NCI-H748 (cell line): ENCODE data around the gene FAM53B.
A peak's percentile ranks its signal among the peaks of the same experiment; 100 is the strongest.

Source experiments
- DNase-seq: peaks from one replicate; lab custom pipeline; 2025; ENCODE audit not compliant: unreplicated experiment; lab: John Stamatoyannopoulos, UW

FAM53B gene

DNA sequence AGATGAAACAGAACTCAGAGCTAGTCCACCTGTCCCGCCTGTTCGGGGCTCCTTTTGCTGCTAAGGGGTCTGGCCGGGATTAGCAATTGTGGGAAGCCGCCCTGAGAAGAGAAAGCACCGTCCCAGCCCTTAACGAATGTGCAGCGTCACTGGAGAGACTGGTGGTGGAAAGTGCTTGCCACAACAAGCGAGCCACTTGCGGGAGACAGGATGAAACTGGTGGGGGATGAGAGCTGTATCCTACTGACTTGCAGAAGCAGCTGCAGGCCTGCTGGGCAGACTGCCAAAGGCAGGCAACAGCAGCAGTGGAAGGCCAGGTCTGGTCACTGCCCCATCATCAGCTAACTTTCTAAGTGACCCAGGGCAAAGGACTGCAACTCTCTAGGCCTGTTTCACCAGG, 95.4 kb downstream of the FAM53B start:
- DNase-seq, result peak; percentile 62

DNA sequence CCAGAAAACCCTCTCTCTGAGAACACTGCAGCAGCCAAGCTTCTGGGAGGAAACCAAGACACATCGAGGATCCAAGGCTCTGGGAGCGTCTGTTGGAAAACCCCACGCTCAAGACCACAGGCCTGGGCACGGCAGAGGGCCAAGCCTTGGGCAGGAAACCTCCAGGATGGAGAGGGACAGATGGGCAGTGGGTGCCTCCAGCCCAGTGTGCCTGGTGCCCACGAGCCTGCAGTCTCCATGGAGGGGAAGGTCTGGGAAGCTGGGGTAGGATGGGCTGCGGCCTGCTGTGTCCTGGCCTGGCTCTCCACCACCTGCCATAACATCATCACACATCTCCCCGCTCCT, 96.1 kb downstream of the FAM53B start:
- no peak for DNase-seq

DNA sequence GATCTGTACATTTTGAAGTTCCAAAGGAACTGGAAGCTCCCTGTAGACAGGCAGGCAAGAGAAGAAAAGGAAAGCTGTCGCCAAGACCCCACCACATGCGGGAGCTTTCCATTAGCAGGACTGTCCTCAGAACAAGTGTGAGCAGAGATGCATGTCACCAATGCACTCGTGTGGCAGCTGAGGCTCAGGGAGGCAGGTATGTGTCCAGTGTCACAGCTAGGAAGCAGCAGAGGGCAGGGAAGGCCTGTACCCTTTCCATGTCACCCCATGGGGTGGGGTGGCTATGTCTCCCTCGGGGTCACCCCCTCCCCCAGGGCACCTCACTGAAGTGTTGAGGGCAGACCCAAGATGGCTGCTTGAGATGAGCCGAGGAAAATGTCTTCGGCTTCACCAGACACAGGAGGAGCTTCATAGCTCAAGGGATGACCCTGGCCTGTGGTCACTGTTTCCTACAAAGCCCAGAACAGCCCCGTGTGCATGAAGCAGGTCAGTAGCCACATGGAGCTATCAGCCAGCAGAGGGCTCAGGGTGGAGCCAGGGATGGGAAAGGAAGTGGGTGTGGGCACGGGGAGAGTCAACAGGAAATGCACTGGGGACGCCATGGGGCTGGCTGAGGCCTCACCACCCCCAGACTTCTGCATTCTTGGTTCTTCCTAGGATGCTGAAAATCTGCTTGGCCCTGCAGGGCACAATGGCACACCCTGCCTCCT, 96.6 kb downstream of the FAM53B start:
- DNase-seq, result peak; percentile 16

GRCh38 chr10:124646483-124647352, 97.5 kb downstream of the FAM53B start:
- DNase-seq, result no peak

GRCh38 chr10:124645467-124646095, 98.6 kb downstream of the FAM53B start:
- no peak for DNase-seq

DNA sequence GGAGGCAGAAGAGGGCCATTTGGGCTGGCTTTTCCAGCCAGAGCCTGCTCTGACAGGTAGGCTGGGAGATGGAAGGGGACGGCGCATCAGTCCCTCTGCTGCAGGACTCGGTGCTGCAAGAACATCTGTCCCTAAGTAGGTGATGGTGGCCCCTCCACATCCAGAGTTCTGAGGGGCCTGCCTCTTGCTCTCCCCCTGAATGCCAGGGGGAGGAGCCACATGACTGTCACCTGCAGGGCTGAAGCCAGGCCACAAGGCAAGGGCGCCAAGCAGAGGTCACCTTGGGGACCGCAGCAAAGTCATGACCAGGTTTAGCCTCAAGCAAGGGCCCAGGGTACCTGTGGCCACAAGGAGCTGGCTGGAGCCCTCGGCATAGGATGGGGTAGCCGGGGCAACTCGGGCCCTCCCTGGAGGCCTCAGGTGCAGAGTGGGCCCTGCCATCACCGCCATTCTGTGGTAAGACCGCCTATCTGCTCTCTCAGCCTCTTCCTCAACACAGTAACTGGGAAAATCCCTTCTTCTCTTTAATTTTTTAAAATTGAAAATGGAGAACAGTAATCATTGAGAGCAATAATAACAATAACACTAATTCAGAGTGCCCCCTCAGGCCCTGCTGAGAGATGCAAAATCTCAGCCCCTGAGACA, 99.3 kb downstream of the FAM53B start:
- no peak for DNase-seq

GRCh38 chr10:124644236-124644635, 99.9 kb downstream of the FAM53B start:
- no peak for DNase-seq

GRCh38 chr10:124643330-124644009, 100.7 kb downstream of the FAM53B start:
- DNase-seq, result no peak

- no peak for DNase-seq
These were observed 102.0 kb downstream of the FAM53B start for GRCh38 chr10:124642088-124642710.

DNA sequence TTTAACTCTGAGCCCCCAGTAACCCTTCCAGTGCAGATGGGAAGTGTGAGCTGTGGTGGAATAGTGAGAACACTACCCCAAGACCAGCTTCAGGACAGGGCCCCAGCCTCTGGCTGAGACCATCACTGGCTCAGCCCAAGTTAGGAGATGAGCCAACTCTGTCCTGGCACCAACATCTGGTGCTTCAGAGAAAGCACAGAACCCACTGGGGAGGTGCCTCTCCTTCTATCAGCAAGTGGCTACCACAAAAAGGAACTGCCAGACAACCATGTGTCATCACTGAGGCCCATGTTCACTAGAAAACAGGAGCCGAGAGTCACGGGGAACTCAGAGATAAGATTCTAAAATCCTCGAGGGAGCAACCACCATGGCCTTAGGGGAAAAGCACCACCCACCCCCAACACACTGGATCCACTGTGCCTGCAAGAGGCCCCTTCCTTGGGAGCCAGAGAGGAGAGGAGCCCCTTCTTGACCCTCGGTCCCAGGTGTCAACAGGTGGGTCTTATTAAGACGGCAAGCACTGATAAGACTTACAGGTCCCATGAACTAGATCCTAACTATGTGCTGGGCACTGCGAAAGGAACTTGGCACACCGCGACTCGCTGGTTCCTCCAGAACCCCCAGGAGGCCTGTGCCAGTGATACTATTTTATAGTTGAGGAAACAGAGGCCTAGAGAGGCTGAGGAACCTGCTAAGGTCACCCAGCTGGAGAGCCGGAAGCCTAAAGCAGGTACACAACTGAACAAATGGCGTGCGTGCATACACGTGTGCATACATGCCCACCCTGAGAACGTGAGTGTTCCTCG, 102.7 kb downstream of the FAM53B start:
- no peak for DNase-seq

- no peak for DNase-seq
These were observed 103.5 kb downstream of the FAM53B start for GRCh38 chr10:124640538-124641231.

GRCh38 chr10:124640056-124640455, 104.1 kb downstream of the FAM53B start:
- no peak for DNase-seq

GRCh38 chr10:124639646-124640045, 104.5 kb downstream of the FAM53B start:
- DNase-seq, result no peak

GRCh38 chr10:124639206-124639605, 105.0 kb downstream of the FAM53B start:
- DNase-seq, result no peak

GRCh38 chr10:124637746-124638145, 106.4 kb downstream of the FAM53B start:
- DNase-seq, result no peak

DNA sequence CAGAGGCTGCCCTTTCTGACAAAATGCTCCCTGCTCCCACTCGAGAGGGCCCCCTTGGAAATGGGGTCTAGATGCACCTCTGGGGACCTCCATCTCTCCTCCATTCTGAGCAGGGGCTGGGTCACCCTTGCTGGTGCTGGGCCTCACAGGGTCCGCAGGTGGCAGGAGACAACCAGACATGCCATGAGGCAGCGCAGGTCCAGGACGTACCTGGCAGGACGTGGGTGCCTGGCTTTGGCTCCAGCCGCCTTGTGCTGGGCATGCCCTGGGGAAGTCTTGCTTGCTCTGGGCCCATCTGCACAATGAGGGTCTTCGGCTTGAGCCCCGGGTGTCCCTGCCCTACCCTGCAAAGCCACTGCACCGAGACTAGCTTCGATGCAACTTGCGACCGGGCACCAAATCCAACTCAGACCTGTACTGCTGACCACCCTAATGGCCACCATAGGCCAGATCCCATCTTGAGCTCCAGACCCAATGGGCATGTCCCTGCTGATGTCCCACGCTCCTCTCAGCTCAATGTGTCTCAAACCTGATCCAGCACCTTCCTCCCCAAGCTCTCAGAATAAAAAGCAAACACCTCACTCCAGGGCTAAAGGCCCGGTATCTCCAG, 107.0 kb downstream of the FAM53B start:
- no peak for DNase-seq

GRCh38 chr10:124636271-124636995, 107.7 kb downstream of the FAM53B start:
- peak; percentile 3 for DNase-seq

- no peak for DNase-seq
These were observed 111.6 kb downstream of the FAM53B start for GRCh38 chr10:124632566-124632965.
